Measurements from ENCODE around the gene IL22.
"Not testable (repeated sequence)": the region's sequence is repeated elsewhere in the genome, so short reads cannot be mapped to it uniquely, and the experiment has no call there.

The IL22 gene

GRCh38 chr12:68210875-68211274 is 42.5 kb downstream of the IL22 start:
- no peaks in the 10 kb centered on the region for H3K4me1 ChIP-seq (ENCODE audit: control insufficient read depth, insufficient read depth, low read length)
- no peaks in the 10 kb centered on the region for H3K27me3 ChIP-seq (ENCODE audit: control insufficient read depth, insufficient read depth, low read length)
- no peak for DNase-seq (ENCODE audit: low read depth, low spot score)
- no CpG with 5 or more reads among the region's 2 CpGs for WGBS (ENCODE audit: insufficient coverage, insufficient read length)
- no peak overlapping the region for H3K27ac ChIP-seq (ENCODE audit: low read length)
- H3K36me3 ChIP-seq (ENCODE audit: control insufficient read depth, insufficient read depth, low read length): no peaks in the 10 kb centered on the region
- H3K4me3 ChIP-seq (ENCODE audit: low read length): no peak overlapping the region
- no peaks in the 10 kb centered on the region for H3K9me3 ChIP-seq (ENCODE audit: control insufficient read depth, insufficient read depth, low read length)

- H3K27ac ChIP-seq (ENCODE audit: low read length); H3K9me3 ChIP-seq (ENCODE audit: control insufficient read depth, insufficient read depth, low read length); H3K4me3 ChIP-seq (ENCODE audit: low read length); DNase-seq (ENCODE audit: low read depth, low spot score); H3K4me1 ChIP-seq (ENCODE audit: control insufficient read depth, insufficient read depth, low read length); H3K36me3 ChIP-seq (ENCODE audit: control insufficient read depth, insufficient read depth, low read length); H3K27me3 ChIP-seq (ENCODE audit: control insufficient read depth, insufficient read depth, low read length): not testable (repeated sequence)
- no CpG with 5 or more reads among the region's 12 CpGs for WGBS (ENCODE audit: insufficient coverage, insufficient read length)
Observed at GRCh38 chr12:68209048-68209728, 44.2 kb downstream of the IL22 start.

GRCh38 chr12:68207276-68207675 is 46.1 kb downstream of the IL22 start:
- DNase-seq (ENCODE audit: low read depth, low spot score): no peak
- H3K27ac ChIP-seq (ENCODE audit: low read length): no peak overlapping the region

GRCh38 chr12:68206446-68206845 is 47.0 kb downstream of the IL22 start:
- no peaks in the 10 kb centered on the region for H3K36me3 ChIP-seq (ENCODE audit: control insufficient read depth, insufficient read depth, low read length)
- no peaks in the 10 kb centered on the region for H3K9me3 ChIP-seq (ENCODE audit: control insufficient read depth, insufficient read depth, low read length)
- no peak overlapping the region for H3K4me3 ChIP-seq (ENCODE audit: low read length)
- WGBS (ENCODE audit: insufficient coverage, insufficient read length): no CpG with 5 or more reads among the region's 1 CpG
- H3K27me3 ChIP-seq (ENCODE audit: control insufficient read depth, insufficient read depth, low read length): no peaks in the 10 kb centered on the region
- H3K4me1 ChIP-seq (ENCODE audit: control insufficient read depth, insufficient read depth, low read length): no peaks in the 10 kb centered on the region
- no peak overlapping the region for H3K27ac ChIP-seq (ENCODE audit: low read length)
- no peak for DNase-seq (ENCODE audit: low read depth, low spot score)

More at GRCh38 chr12:68207276-68207675, 46.1 kb downstream of the IL22 start:
- H3K27me3 ChIP-seq (ENCODE audit: control insufficient read depth, insufficient read depth, low read length): no peaks in the 10 kb centered on the region
- no peaks in the 10 kb centered on the region for H3K36me3 ChIP-seq (ENCODE audit: control insufficient read depth, insufficient read depth, low read length)
- H3K4me1 ChIP-seq (ENCODE audit: control insufficient read depth, insufficient read depth, low read length): no peaks in the 10 kb centered on the region
- H3K9me3 ChIP-seq (ENCODE audit: control insufficient read depth, insufficient read depth, low read length): no peaks in the 10 kb centered on the region
- H3K4me3 ChIP-seq (ENCODE audit: low read length): no peak overlapping the region

GRCh38 chr12:68203460-68203875 is 49.9 kb downstream of the IL22 start:
- WGBS (ENCODE audit: insufficient coverage, insufficient read length): no CpG with 5 or more reads among the region's 5 CpGs
- Histone ChIP-seq H3K4me1 (ENCODE audit: control insufficient read depth, insufficient read depth, low read length) (no peaks in the 10 kb centered on the region), H3K27ac (ENCODE audit: low read length) (no peak overlapping the region), H3K9me3 (ENCODE audit: control insufficient read depth, insufficient read depth, low read length) (no peaks in the 10 kb centered on the region), H3K36me3 (ENCODE audit: control insufficient read depth, insufficient read depth, low read length) (no peaks in the 10 kb centered on the region), H3K4me3 (ENCODE audit: low read length) (no peak overlapping the region), H3K27me3 (ENCODE audit: control insufficient read depth, insufficient read depth, low read length) (no peaks in the 10 kb centered on the region)
- DNase-seq (ENCODE audit: low read depth, low spot score): no peak

- Histone ChIP-seq H3K27me3 (ENCODE audit: control insufficient read depth, insufficient read depth, low read length) (no peaks in the 10 kb centered on the region), H3K9me3 (ENCODE audit: control insufficient read depth, insufficient read depth, low read length) (no peaks in the 10 kb centered on the region), H3K4me3 (ENCODE audit: low read length) (no peak overlapping the region), H3K36me3 (ENCODE audit: control insufficient read depth, insufficient read depth, low read length) (no peaks in the 10 kb centered on the region), H3K4me1 (ENCODE audit: control insufficient read depth, insufficient read depth, low read length) (no peaks in the 10 kb centered on the region), H3K27ac (ENCODE audit: low read length) (no peak overlapping the region)
- no CpG with 5 or more reads among the region's 2 CpGs for WGBS (ENCODE audit: insufficient coverage, insufficient read length)
- no peak for DNase-seq (ENCODE audit: low read depth, low spot score)
Observed at GRCh38 chr12:68200854-68201253, 52.5 kb downstream of the IL22 start.

- H3K4me3 ChIP-seq (ENCODE audit: low read length): no peak overlapping the region
- no peaks in the 10 kb centered on the region for H3K36me3 ChIP-seq (ENCODE audit: control insufficient read depth, insufficient read depth, low read length)
- no peak for DNase-seq (ENCODE audit: low read depth, low spot score)
- H3K27ac ChIP-seq (ENCODE audit: low read length): no peak overlapping the region
- no peaks in the 10 kb centered on the region for H3K9me3 ChIP-seq (ENCODE audit: control insufficient read depth, insufficient read depth, low read length)
- no peaks in the 10 kb centered on the region for H3K4me1 ChIP-seq (ENCODE audit: control insufficient read depth, insufficient read depth, low read length)
- no CpG with 5 or more reads among the region's 1 CpG for WGBS (ENCODE audit: insufficient coverage, insufficient read length)
- no peaks in the 10 kb centered on the region for H3K27me3 ChIP-seq (ENCODE audit: control insufficient read depth, insufficient read depth, low read length)
Observed at GRCh38 chr12:68199127-68199526, 54.3 kb downstream of the IL22 start.

GRCh38 chr12:68198507-68199086 is 54.8 kb downstream of the IL22 start:
- no peak for DNase-seq (ENCODE audit: low read depth, low spot score)
- no CpG with 5 or more reads among the region's 12 CpGs for WGBS (ENCODE audit: insufficient coverage, insufficient read length)

More at GRCh38 chr12:68198507-68199086, 54.8 kb downstream of the IL22 start:
- H3K9me3 ChIP-seq (ENCODE audit: control insufficient read depth, insufficient read depth, low read length): no peaks in the 10 kb centered on the region
- H3K4me3 ChIP-seq (ENCODE audit: low read length): no peak overlapping the region
- no peaks in the 10 kb centered on the region for H3K4me1 ChIP-seq (ENCODE audit: control insufficient read depth, insufficient read depth, low read length)
- H3K27me3 ChIP-seq (ENCODE audit: control insufficient read depth, insufficient read depth, low read length): no peaks in the 10 kb centered on the region
- no peak overlapping the region for H3K27ac ChIP-seq (ENCODE audit: low read length)
- H3K36me3 ChIP-seq (ENCODE audit: control insufficient read depth, insufficient read depth, low read length): no peaks in the 10 kb centered on the region
